GM23338 (cell line): ENCODE results near the gene CYTH3. TPM values are rescaled to one million over a fixed set of nuclear protein-coding genes. Genes with fewer than 3 reads are reported as not detected.

ENCODE experiments used
- ATAC-seq: fragments of 200-7000 bp; cut with Tn5 transposase; 3 replicates; pipeline ENCODE4 v1.9.1; 2020
- DNase-seq: peaks from one replicate; pipeline ENCODE4 v3.0.0-alpha.2; 2015; ENCODE audit warnings: low spot score
- H2AFZ ChIP-seq: fragments of 200-600 bp; sonication (generic); 2 replicates; pipeline ENCODE4 v1.8.0; 2016; ENCODE audit warnings: antibody characterized with exemption, mild to moderate bottlenecking, moderate library complexity
- H3F3A ChIP-seq: fragments of 200-600 bp; sonication (generic); replicated peaks from 2 replicates; pipeline ENCODE4 v1.8.0; 2017; ENCODE audit warnings: antibody characterized with exemption, mixed run types, low read depth
- H3K27ac ChIP-seq: fragments of 200-600 bp; sonication (generic); 2 replicates; pipeline ENCODE4 v1.6.1; 2016; ENCODE audit warnings: low read depth
- H3K27me3 ChIP-seq: fragments of 200-600 bp; sonication (generic); 2 replicates; pipeline ENCODE4 v1.8.0; 2016; ENCODE audit warnings: mild to moderate bottlenecking, mixed run types, moderate library complexity; ENCODE audit not compliant: insufficient read depth
- H3K36me3 ChIP-seq: fragments of 200-600 bp; sonication (generic); 2 replicates; pipeline ENCODE4 v1.8.0; 2016; ENCODE audit warnings: mild to moderate bottlenecking; ENCODE audit not compliant: insufficient read depth
- H3K4me1 ChIP-seq: fragments of 200-600 bp; sonication (generic); 2 replicates; pipeline ENCODE4 v1.8.0; 2016; ENCODE audit warnings: mild to moderate bottlenecking, moderate library complexity; ENCODE audit not compliant: insufficient read depth
- H3K4me2 ChIP-seq: fragments of 200-600 bp; sonication (generic); 2 replicates; pipeline ENCODE4 v1.7.1; 2017; ENCODE audit warnings: mixed run types
- H3K4me3 ChIP-seq: fragments of 200-600 bp; sonication (generic); 2 replicates; pipeline ENCODE4 v1.6.1; 2016; ENCODE audit warnings: mixed run types
- H3K79me2 ChIP-seq: fragments of 200-600 bp; sonication (generic); replicated peaks from 2 replicates; pipeline ENCODE4 v1.8.0; 2017; ENCODE audit warnings: mild to moderate bottlenecking; ENCODE audit not compliant: insufficient read depth
- H3K9me2 ChIP-seq: fragments of 200-600 bp; sonication (generic); 2 replicates; pipeline ENCODE4 v1.8.0; 2017; ENCODE audit not compliant: insufficient read depth
- H4K20me1 ChIP-seq: fragments of 200-600 bp; sonication (generic); replicated peaks from 2 replicates; pipeline ENCODE4 v1.8.0; 2017; ENCODE audit warnings: mild to moderate bottlenecking; ENCODE audit not compliant: insufficient read depth
- H3K27ac Mint-ChIP-seq: 2 replicates; pipeline ENCODE4 v1.8.0; 2020; ENCODE audit warnings: inconsistent platforms, mild to moderate bottlenecking, moderate library complexity, mixed read lengths
- H3K27me3 Mint-ChIP-seq: 3 replicates; pipeline ENCODE4 v1.8.0; 2022; ENCODE audit warnings: low read depth, mild to moderate bottlenecking, moderate library complexity, mixed read lengths, inconsistent platforms; ENCODE audit not compliant: insufficient read depth, poor library complexity
- H3K36me3 Mint-ChIP-seq: 3 replicates; pipeline ENCODE4 v1.8.0; 2021; ENCODE audit warnings: low read depth, mild to moderate bottlenecking, inconsistent platforms, moderate library complexity, mixed read lengths
- H3K4me1 Mint-ChIP-seq: 3 replicates; pipeline ENCODE4 v1.8.0; 2020; ENCODE audit warnings: mild to moderate bottlenecking, inconsistent platforms, mixed read lengths
- H3K4me3 Mint-ChIP-seq: 3 replicates; pipeline ENCODE4 v1.8.0; 2021; ENCODE audit warnings: moderate library complexity, mild to moderate bottlenecking, inconsistent platforms, mixed read lengths
- H3K9me3 Mint-ChIP-seq: 3 replicates; pipeline ENCODE4 v1.8.0; 2020; ENCODE audit warnings: moderate library complexity, mild to moderate bottlenecking, inconsistent platforms, mixed read lengths
- CREB1 ChIP-seq: fragments of 250-450 bp; sonication (Bioruptor Pico); IDR thresholded peaks from 2 replicates; pipeline ENCODE4 v1.5.0; 2020; ENCODE audit warnings: low read depth, mild to moderate bottlenecking, moderate library complexity
- CTCF ChIP-seq, 2 experiments: fragments of 200-600 bp in 1 of 2; sonication (generic) in 1 of 2; conservative IDR thresholded peaks; 2 replicates each; pipeline versions ENCODE4 v1.5.1 to v1.6.1; 2016 to 2017; ENCODE audit warnings: antibody characterized with exemption in 2 of 2, low read depth in 2 of 2, mild to moderate bottlenecking in 2 of 2, moderate library complexity in 1 of 2
- ETS1 ChIP-seq: IDR thresholded peaks from 2 replicates; pipeline ENCODE4 v1.6.1; 2016; ENCODE audit warnings: antibody characterized with exemption
- EZH2 ChIP-seq: fragments of 200-600 bp; sonication (generic); IDR thresholded peaks from one replicate; pipeline ENCODE4 v1.8.0; 2017; ENCODE audit warnings: antibody characterized with exemption, mild to moderate bottlenecking, low read depth; ENCODE audit not compliant: unreplicated experiment
- EZH2phosphoT487 ChIP-seq: fragments of 200-600 bp; sonication (generic); IDR thresholded peaks from one replicate; pipeline ENCODE4 v1.8.1; 2018; ENCODE audit warnings: antibody characterized with exemption; ENCODE audit not compliant: unreplicated experiment
- JUNB ChIP-seq: IDR thresholded peaks from one replicate; pipeline ENCODE4 v1.6.1; 2016; ENCODE audit warnings: antibody characterized with exemption; ENCODE audit not compliant: unreplicated experiment
- NANOG ChIP-seq: IDR thresholded peaks from 2 replicates; pipeline ENCODE4 v1.6.1; 2016; ENCODE audit warnings: antibody characterized with exemption, borderline replicate concordance
- POLR2AphosphoS5 ChIP-seq: IDR thresholded peaks from 2 replicates; pipeline ENCODE4 v1.6.1; 2016; ENCODE audit warnings: antibody characterized with exemption, low read depth
- REST ChIP-seq: IDR thresholded peaks from one replicate; pipeline ENCODE4 v1.6.1; 2018; ENCODE audit warnings: antibody characterized with exemption; ENCODE audit not compliant: unreplicated experiment
- STAT1 ChIP-seq: IDR thresholded peaks from one replicate; pipeline ENCODE4 v1.6.1; 2016; ENCODE audit warnings: antibody characterized with exemption; ENCODE audit not compliant: unreplicated experiment
- ZNF114 ChIP-seq: fragments of 250-450 bp; sonication (Bioruptor Pico); IDR thresholded peaks from 2 replicates; pipeline ENCODE4 v1.5.0; 2020; ENCODE audit warnings: mild to moderate bottlenecking, moderate library complexity
- ZNF331 ChIP-seq: fragments of 250-450 bp; sonication (Bioruptor Pico); IDR thresholded peaks from 2 replicates; pipeline ENCODE4 v1.5.0; 2020; ENCODE audit warnings: low read depth, mild to moderate bottlenecking, moderate library complexity
- ZNF462 ChIP-seq: fragments of 250-450 bp; sonication (Bioruptor Pico); IDR thresholded peaks from 2 replicates; pipeline ENCODE4 v1.5.0; 2020; ENCODE audit warnings: mild to moderate bottlenecking, moderate library complexity
- polyA plus RNA-seq: library from polyadenylated mRNA; unstranded; fragments of >200 nt; fragmentation: Nextera tagmentation; extraction: Ambion mirVana; gene quantifications from 2 replicates; pipeline ENCODE4 v1.2.1, GENCODE V29; 2016
- total RNA-seq: library from RNA; depleted of rRNA; stranded (reverse); fragments of >200 nt; shearing (Covaris generic); gene quantifications from 2 replicates; pipeline ENCODE4 v1.2.3, GENCODE V29; 2014

The CYTH3 gene
- total and polyA plus RNA-seq, 2 experiments from 2014 or later = 4.6 to 15.3 TPM

GRCh38 chr7:6316226-6316625 lies 43.8 kb upstream of the CYTH3 start:
- H3K36me3 ChIP-seq = no peaks in the 10 kb centered on the region
- H3K4me1 Mint-ChIP-seq = peaks cover 8% of the 10 kb centered on the region
- no peak overlapping the region for H3K27ac ChIP-seq
- H3K27me3 ChIP-seq = no peaks in the 10 kb centered on the region
- DNase-seq = no peak
- no peak overlapping the region for H3K4me3 ChIP-seq
- no peak overlapping the region for H3K4me3 Mint-ChIP-seq
- no peak overlapping the region; the same call in 1 of the 2 replicates for H2AFZ ChIP-seq
- H3K9me2 ChIP-seq = no peaks in the 10 kb centered on the region
- H4K20me1 ChIP-seq = no peaks in the 10 kb centered on the region
- no peak for ATAC-seq
- H3K27me3 Mint-ChIP-seq = peaks cover 5% of the 10 kb centered on the region
- no peak for TF ChIP-seq NANOG
- no peak for TF ChIP-seq CREB1 (CRISPR knock-in tag)
- no peak for TF ChIP-seq POLR2AphosphoS5
- TF ChIP-seq ZNF331 (CRISPR knock-in tag) = no peak
- TF ChIP-seq CTCF (conservative IDR thresholded peaks at IDR 0.05; ENCODE audit: low read depth in 2 of 2) = no peak
- no peak for TF ChIP-seq EZH2
- TF ChIP-seq REST = no peak
- no peak for TF ChIP-seq STAT1
- no peak for TF ChIP-seq ZNF462 (CRISPR knock-in tag)
- no peak for TF ChIP-seq EZH2phosphoT487
- TF ChIP-seq ETS1 = no peak
- TF ChIP-seq JUNB = no peak
- no peak for TF ChIP-seq ZNF114 (CRISPR knock-in tag)
- H3K4me2 ChIP-seq = no peak overlapping the region
- no peaks in the 10 kb centered on the region for H3F3A ChIP-seq
- no peak overlapping the region for H3K27ac Mint-ChIP-seq
- peaks cover 9% of the 10 kb centered on the region; the same call in 1 of the 2 replicates for H3K4me1 ChIP-seq
- no peaks in the 10 kb centered on the region for H3K79me2 ChIP-seq
- H3K9me3 Mint-ChIP-seq = no peaks in the 10 kb centered on the region; the same call in 2 of the 3 replicates
- H3K36me3 Mint-ChIP-seq = no peaks in the 10 kb centered on the region
